Lower leg skin (tissue), 4 donors: ENCODE data around the gene FIBCD1. TPM values are rescaled to one million over a fixed set of nuclear protein-coding genes. Genes with fewer than 3 reads are reported as not detected.

ENCODE experiments used
- DNase-seq, 2 donors: peaks; one replicate each; pipeline ENCODE4 v3.0.0-alpha.2; 2019; ENCODE audit warnings: low spot score in 2 of 2
- H3K4me3 ChIP-seq: fragments of 200-600 bp; sonication (generic); 2 replicates; pipeline ENCODE4 v1.5.1; 2017; ENCODE audit warnings: mild to moderate bottlenecking, low read depth; ENCODE audit not compliant: poor library complexity, severe bottlenecking
- POLR2A ChIP-seq, 2 donors: fragments of 450-650 bp; IDR thresholded peaks; one replicate each; pipeline ENCODE4 v1.6.1; 2016 to 2017; ENCODE audit warnings: antibody characterized with exemption in 2 of 2, mild to moderate bottlenecking in 1 of 2, moderate library complexity in 1 of 2
- WGBS, 2 donors: methylation state at CpG; one replicate each; pipeline ENCODE4 v1.1.5; 2018; 5-methylcytosine and 5-hydroxymethylcytosine counted together
- intact Hi-C: fragments of 100-400 bp; cut with DNase I; formaldehyde crosslinking; loops from one replicate; pipeline ENCODE4 v1.15.0; 2023; ENCODE audit warnings: low total_unique reads
- total RNA-seq, 4 donors: library from RNA; depleted of rRNA; stranded (reverse); fragments of >200 nt; gene quantifications; one replicate each; pipeline ENCODE4 v1.1.0, GENCODE V29; 2016
- TF ChIP-seq, protein P1 (sequence below), 3 donors: fragments of 450-650 bp; IDR thresholded peaks; one replicate each; pipeline ENCODE4 v1.5.1; 2016; ENCODE audit warnings: antibody characterized with exemption in 3 of 3, mild to moderate bottlenecking in 3 of 3, moderate library complexity in 2 of 3

Gene FIBCD1
- total RNA-seq, 4 donors from 2014 or later = 0.17 to 0.42 TPM; not detected in 2

DNA sequence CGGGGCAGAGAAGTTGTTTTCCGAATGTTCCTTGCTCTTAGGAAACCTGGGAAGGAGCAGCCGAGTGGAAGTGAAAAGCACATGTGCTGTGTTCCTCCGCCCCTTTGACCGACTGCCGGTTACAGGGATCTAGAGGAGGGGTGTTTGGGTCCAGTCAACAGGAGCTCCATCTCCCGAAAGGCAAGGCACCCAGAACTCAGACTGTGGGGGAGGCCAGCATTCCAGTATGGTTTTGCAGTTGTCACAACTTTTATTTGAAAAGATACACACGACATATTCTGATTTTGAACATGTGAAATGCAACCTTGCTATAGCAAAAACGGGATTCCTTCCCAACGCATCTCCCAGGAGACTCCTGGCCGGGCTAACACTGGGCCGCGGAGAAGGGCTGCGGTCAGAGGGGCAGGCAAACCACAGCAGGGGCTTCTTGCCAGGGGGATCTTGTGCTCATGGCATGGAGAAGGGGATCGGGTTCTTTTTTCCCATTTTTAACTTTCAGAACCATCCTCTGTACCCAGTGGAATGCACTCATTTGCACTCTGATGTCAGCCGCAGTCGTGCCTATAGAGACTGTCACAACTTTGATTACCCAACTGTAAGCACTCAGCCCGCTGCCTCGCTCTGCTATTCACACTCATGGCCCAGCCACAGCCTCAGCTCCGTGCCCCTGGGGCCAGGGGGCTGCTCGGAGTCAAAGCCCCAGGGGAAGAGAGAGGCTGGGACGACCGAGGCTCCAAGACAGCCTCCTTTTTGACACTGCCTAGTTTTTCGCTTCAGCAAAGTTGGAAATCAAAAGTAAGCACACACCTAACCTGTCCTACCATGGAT is 46.4 kb downstream of the FIBCD1 start:
- no peak for DNase-seq
- WGBS, 2 donors = 79 to 81% methylated on average over 24 of the region's 24 CpGs
- TF ChIP-seq, protein P1, sequence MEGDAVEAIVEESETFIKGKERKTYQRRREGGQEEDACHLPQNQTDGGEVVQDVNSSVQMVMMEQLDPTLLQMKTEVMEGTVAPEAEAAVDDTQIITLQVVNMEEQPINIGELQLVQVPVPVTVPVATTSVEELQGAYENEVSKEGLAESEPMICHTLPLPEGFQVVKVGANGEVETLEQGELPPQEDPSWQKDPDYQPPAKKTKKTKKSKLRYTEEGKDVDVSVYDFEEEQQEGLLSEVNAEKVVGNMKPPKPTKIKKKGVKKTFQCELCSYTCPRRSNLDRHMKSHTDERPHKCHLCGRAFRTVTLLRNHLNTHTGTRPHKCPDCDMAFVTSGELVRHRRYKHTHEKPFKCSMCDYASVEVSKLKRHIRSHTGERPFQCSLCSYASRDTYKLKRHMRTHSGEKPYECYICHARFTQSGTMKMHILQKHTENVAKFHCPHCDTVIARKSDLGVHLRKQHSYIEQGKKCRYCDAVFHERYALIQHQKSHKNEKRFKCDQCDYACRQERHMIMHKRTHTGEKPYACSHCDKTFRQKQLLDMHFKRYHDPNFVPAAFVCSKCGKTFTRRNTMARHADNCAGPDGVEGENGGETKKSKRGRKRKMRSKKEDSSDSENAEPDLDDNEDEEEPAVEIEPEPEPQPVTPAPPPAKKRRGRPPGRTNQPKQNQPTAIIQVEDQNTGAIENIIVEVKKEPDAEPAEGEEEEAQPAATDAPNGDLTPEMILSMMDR (IDR thresholded peaks at IDR 0.05) = no peak
- no peak for TF ChIP-seq POLR2A (IDR thresholded peaks at IDR 0.05)
- intact Hi-C loops = no loop called here
- H3K4me3 ChIP-seq = no peak overlapping the region

DNA sequence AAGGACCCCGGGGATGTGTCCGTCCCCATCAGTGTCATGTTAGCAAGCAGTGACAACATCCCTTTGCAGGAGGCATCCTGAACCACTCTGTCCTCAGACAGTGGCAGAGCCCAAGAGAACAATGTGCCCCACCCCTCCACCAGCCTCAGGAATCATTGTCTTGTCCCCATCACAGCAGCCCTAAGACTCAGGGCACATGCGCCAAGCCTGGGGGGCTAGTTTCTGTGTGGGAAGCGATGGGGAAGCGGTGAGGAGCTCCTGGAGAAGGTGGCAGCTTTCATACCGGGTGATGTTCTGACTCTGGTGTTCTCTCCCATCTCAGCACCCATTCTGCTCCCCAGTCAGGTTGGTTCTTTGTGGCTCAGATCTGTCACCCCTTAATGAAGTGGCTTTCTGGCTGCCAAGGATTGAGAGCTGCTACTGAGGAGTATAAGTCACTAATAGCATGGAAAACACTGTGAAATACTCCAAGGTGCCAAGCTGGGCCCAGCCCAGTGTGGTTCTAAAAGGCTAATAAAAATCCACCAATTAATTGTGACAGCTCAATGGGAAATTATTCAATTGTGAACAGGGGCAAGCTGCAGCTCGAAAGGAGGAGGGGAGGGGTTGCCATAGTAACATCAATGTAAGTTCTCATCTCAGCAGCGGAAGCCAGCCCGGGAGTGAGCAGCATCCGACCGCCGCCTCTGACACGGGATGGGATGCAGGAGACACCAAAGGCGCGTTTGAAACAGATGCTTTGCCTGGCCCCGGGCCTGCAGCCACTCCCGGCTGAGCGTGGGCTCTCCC is 47.2 kb downstream of the FIBCD1 start:
- no peak for DNase-seq
- WGBS, 2 donors = 59% methylated on average over 16 to 18 of the region's 18 CpGs
- no peak overlapping the region for H3K4me3 ChIP-seq
- intact Hi-C loops = no loop called here
- TF ChIP-seq, protein P1 (IDR thresholded peaks at IDR 0.05) = no peak
- no peak for TF ChIP-seq POLR2A (IDR thresholded peaks at IDR 0.05)

DNA sequence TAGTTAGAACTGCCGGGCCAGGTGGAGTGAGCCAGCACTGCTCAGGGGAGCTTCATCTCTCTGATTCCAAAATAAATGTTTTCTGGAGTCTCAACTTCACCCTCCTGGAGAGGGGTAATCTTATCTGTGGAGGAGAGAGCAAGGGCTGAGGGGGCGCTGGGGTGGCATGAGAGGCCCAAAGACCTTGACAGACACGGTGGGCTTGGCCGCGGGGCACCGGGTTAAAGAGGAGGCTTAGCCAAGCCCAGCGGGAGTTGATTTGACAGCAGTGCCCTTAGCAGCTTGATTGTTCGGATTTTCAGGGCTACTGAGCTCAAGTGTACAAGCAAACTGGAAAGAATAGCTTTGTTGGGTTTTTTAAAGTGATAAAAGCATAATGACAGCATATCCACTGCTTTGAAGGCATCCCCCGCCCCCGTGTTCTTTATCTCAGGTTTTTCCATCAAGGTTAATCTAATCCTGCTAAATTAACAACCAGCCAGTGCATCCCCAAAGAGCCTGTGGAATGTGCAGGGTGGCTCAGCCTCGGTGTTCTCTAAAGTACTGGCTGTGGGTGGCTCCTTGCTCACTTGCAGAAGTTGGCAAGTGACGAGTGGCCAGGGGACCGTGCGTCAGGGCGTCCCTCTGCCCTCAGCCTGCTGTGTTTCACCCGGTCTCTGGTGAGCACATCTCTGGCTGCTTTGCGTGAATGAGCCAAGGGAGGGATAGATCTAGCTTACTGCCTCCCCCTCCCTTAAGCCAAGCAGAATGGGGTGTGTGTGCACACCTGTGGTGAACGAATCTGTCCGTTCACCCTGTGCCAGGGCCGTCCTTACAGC is 48.0 kb downstream of the FIBCD1 start:
- WGBS, 2 donors = 88% methylated on average over 17 to 20 of the region's 20 CpGs
- DNase-seq = no peak
- TF ChIP-seq, protein P1 (IDR thresholded peaks at IDR 0.05) = no peak
- no peak for TF ChIP-seq POLR2A (IDR thresholded peaks at IDR 0.05)
- intact Hi-C loops = no loop called here
- H3K4me3 ChIP-seq = no peak overlapping the region

DNA sequence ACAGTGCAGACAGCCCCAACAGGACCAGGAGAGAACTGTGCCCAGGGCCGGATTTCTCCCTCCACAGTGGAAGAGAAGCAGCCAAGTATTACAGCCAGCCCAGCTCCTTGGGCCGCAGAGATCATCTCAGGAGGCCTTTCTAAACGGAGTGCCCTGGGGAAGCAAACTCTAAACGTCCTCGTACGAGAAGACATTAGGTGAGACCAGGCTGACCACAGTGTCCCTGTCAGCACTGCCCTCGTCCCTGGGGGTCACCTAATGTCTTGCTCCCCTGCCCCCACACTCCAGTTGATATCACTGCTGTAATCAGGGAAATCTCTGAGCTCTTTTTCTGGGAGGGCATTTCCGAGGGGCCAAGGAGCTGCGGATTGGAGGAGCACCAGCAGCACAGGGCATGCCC is 48.9 kb downstream of the FIBCD1 start:
- no peak for DNase-seq
- intact Hi-C loops = no loop called here
- WGBS, 2 donors = 85 to 90% methylated on average over 9 of the region's 9 CpGs
- TF ChIP-seq POLR2A (IDR thresholded peaks at IDR 0.05) = no peak
- TF ChIP-seq, protein P1 (IDR thresholded peaks at IDR 0.05) = no peak
- H3K4me3 ChIP-seq = no peak overlapping the region

DNA sequence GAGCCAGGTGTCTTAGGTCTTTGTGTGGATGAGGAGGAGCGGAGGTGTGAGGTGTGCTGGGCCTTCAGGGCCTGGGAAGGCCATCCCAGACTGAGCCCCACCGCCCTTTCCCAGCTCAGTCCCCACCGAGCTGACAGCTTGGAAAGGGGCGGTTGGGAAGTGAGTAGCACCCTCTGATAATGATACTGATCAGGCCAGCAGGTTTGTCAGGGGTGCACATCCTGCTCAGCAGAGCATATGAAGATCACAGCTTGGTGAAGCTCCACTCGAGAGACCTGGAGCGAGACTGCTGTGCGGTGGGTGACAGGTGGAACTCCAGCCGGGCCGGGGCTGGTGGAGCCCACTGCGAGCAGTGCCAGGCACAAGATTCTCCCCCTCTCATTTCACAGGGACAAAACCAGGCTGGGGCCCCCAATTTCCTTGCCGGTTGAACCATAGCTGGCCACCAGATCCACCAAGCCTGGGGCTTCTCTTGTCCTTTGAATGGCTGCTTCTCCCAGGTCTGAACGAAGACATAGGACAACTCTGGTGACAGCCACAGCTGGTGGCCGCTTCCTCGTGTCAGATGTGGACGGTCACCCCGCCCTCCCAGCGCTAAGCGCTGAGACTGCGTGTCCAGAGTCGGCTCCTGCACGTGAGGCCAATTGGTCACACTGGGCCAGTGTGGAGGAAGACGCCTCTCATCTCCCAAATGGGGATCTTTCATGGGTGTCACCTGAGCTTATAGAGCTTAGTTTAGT is 50.7 kb downstream of the FIBCD1 start:
- 90 to 93% methylated on average over 19 to 22 of the region's 22 CpGs for WGBS, 2 donors
- H3K4me3 ChIP-seq = no peak overlapping the region
- DNase-seq = no peak
- intact Hi-C loops = no loop called here
- no peak for TF ChIP-seq POLR2A (IDR thresholded peaks at IDR 0.05)
- TF ChIP-seq, protein P1 (IDR thresholded peaks at IDR 0.05) = no peak
